ENCODE data around the gene PCBP3. TPM values are rescaled to one million over a fixed set of nuclear protein-coding genes. Genes with fewer than 3 reads are reported as not detected.

Gene PCBP3
- total RNA-seq, 1 donor = 1.1 TPM

DNA sequence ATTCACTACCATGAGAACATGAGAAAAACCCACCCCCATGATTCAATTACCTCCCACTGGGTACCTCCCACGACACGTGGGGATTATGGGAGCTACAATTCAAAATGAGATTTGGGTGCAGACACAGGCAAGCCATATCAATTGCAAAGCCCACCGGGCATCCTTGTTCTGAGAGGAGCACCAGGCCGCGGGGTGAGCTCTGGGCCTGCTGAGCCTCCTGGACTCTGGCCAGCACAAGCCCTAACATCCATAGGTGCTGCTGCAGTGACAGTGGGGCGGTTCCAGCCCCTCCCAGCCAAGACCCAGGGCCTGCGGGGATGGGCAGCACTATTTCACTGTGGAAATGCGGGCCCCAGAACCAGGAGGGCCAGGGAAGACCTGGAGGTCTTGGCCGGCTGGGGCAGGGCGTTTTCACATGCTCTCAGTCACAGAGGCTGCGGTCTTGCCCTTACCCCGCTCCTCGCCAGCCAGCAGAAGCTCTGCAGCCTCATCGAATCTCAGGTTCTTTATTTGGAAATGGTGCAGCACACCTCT lies 103.8 kb downstream of the PCBP3 start:
- H3K4me3 ChIP-seq (ENCODE audit: insufficient read depth, low read length) = no peak overlapping the region
- peaks cover 8% of the 10 kb centered on the region for H3K4me1 ChIP-seq (ENCODE audit: insufficient read depth, low read length)
- no peaks in the 10 kb centered on the region for H3K36me3 ChIP-seq (ENCODE audit: insufficient read depth, low read length)
- no peak for DNase-seq (ENCODE audit: insufficient read length, low spot score, missing footprints)
- H2AFZ ChIP-seq (ENCODE audit: low read length) = no peak overlapping the region
- H4K20me1 ChIP-seq (ENCODE audit: insufficient read depth, low read length) = no peaks in the 10 kb centered on the region
- no peaks in the 10 kb centered on the region for H3K79me2 ChIP-seq (ENCODE audit: insufficient read depth, low read length)
- peak overlapping the region; percentile 25 for H3K4me2 ChIP-seq (ENCODE audit: insufficient read depth, low read length)
- H3K27ac ChIP-seq (ENCODE audit: low read depth, low read length) = no peak overlapping the region
- H3K27me3 ChIP-seq (ENCODE audit: insufficient read depth, low read length) = peaks cover 9% of the 10 kb centered on the region
- no peaks in the 10 kb centered on the region for H3K9me3 ChIP-seq (ENCODE audit: low read depth, low read length)
- TF ChIP-seq, protein P1, sequence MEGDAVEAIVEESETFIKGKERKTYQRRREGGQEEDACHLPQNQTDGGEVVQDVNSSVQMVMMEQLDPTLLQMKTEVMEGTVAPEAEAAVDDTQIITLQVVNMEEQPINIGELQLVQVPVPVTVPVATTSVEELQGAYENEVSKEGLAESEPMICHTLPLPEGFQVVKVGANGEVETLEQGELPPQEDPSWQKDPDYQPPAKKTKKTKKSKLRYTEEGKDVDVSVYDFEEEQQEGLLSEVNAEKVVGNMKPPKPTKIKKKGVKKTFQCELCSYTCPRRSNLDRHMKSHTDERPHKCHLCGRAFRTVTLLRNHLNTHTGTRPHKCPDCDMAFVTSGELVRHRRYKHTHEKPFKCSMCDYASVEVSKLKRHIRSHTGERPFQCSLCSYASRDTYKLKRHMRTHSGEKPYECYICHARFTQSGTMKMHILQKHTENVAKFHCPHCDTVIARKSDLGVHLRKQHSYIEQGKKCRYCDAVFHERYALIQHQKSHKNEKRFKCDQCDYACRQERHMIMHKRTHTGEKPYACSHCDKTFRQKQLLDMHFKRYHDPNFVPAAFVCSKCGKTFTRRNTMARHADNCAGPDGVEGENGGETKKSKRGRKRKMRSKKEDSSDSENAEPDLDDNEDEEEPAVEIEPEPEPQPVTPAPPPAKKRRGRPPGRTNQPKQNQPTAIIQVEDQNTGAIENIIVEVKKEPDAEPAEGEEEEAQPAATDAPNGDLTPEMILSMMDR (IDR thresholded peaks at IDR 0.05; ENCODE audit: extremely low read depth, low read depth, low read length) = no peak

DNA sequence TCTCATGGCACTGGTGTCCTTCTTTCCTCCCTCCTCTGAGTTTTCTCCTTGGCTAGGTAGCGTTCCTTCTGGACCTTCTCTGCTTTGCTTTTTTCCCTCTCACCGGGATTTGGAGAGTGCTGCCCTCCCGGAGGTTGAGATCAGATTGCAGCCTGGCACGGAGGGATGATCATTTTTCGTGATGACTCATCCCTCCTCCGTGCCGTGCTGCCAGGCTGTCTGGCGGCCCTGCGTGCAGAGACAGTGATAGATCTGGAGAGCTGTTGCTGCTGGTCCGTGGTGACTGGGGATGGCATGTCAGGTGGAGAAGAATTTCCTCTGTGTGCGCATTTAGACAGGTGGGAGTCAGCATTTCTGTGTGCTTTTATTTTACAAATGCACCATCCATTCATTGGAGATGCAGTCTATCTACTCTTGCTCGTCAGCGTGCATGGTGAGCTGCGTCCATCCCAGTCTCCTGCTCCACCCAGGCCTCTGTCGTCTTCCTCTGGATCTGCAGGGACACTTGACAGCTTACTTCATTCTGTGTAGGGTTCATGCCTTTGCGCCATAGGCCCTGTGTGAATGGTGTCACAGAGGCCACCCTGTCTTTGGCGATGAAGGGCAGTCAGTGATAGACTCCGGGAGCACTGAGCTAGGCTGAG lies 104.4 kb downstream of the PCBP3 start:
- Histone ChIP-seq H3K36me3 (ENCODE audit: insufficient read depth, low read length) (no peaks in the 10 kb centered on the region), H2AFZ (ENCODE audit: low read length) (no peak overlapping the region), H4K20me1 (ENCODE audit: insufficient read depth, low read length) (no peaks in the 10 kb centered on the region), H3K4me1 (ENCODE audit: insufficient read depth, low read length) (peaks cover 8% of the 10 kb centered on the region), H3K27me3 (ENCODE audit: insufficient read depth, low read length) (peaks cover 9% of the 10 kb centered on the region), H3K79me2 (ENCODE audit: insufficient read depth, low read length) (no peaks in the 10 kb centered on the region), H3K27ac (ENCODE audit: low read depth, low read length) (no peak overlapping the region), H3K9me3 (ENCODE audit: low read depth, low read length) (no peaks in the 10 kb centered on the region), H3K4me2 (ENCODE audit: insufficient read depth, low read length) (peak overlapping the region; percentile 25), H3K4me3 (ENCODE audit: insufficient read depth, low read length) (no peak overlapping the region)
- TF ChIP-seq, protein P1 (IDR thresholded peaks at IDR 0.05; ENCODE audit: extremely low read depth, low read depth, low read length) = no peak
- peak; percentile 88 for DNase-seq (ENCODE audit: insufficient read length, low spot score, missing footprints)

DNA sequence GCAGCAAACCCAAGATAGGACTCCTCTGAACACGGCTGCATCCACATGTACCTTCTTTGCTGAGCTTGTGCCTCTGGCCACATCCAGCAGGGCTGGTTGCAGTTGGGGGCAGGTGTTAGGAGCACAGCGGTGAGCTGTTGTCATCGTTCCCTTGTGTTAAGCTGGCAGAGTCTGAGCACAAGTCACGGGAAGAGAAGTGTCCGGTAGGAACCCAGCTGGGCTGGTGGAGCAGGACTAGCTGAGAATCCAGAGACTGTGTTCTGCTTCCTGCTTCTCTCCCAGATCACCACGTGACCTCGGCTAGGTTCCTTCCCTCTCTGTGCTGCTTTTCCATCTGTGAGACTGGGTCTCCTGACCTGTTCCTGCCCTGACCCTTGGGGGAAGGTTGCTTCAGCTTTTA lies 105.1 kb downstream of the PCBP3 start:
- peaks cover 8% of the 10 kb centered on the region for H3K4me1 ChIP-seq (ENCODE audit: insufficient read depth, low read length)
- H3K4me2 ChIP-seq (ENCODE audit: insufficient read depth, low read length) = no peak overlapping the region
- H3K4me3 ChIP-seq (ENCODE audit: insufficient read depth, low read length) = no peak overlapping the region
- no peaks in the 10 kb centered on the region for H3K79me2 ChIP-seq (ENCODE audit: insufficient read depth, low read length)
- no peaks in the 10 kb centered on the region for H3K36me3 ChIP-seq (ENCODE audit: insufficient read depth, low read length)
- no peak overlapping the region for H2AFZ ChIP-seq (ENCODE audit: low read length)
- DNase-seq (ENCODE audit: insufficient read length, low spot score, missing footprints) = no peak
- H4K20me1 ChIP-seq (ENCODE audit: insufficient read depth, low read length) = no peaks in the 10 kb centered on the region
- TF ChIP-seq, protein P1 (IDR thresholded peaks at IDR 0.05; ENCODE audit: extremely low read depth, low read depth, low read length) = no peak
- no peaks in the 10 kb centered on the region for H3K9me3 ChIP-seq (ENCODE audit: low read depth, low read length)
- no peak overlapping the region for H3K27ac ChIP-seq (ENCODE audit: low read depth, low read length)
- H3K27me3 ChIP-seq (ENCODE audit: insufficient read depth, low read length) = peaks cover 7% of the 10 kb centered on the region

DNA sequence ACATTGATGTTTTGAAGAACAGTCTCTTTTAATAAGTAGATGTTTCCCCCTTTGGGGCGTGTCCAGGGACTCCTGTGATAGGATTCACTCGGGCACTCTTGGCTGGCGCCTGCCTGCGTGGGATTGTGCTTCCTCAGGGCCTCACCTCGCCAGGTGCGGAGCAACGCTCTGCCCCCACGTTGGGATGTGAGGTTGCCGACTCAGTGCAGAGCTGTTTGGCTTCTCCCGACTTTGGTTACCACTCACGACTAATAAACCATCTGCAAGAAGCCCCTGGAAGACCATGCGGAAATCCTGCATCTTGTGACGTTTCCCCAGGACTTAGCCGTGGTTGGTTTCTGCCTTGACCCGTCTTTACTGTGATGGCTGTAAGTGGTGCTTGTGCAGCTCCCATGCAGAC lies 106.4 kb downstream of the PCBP3 start:
- Histone ChIP-seq H3K27me3 (ENCODE audit: insufficient read depth, low read length) (peaks cover 7% of the 10 kb centered on the region), H3K4me2 (ENCODE audit: insufficient read depth, low read length) (no peak overlapping the region), H3K9me3 (ENCODE audit: low read depth, low read length) (no peaks in the 10 kb centered on the region), H3K36me3 (ENCODE audit: insufficient read depth, low read length) (no peaks in the 10 kb centered on the region), H3K27ac (ENCODE audit: low read depth, low read length) (no peak overlapping the region), H2AFZ (ENCODE audit: low read length) (no peak overlapping the region), H4K20me1 (ENCODE audit: insufficient read depth, low read length) (no peaks in the 10 kb centered on the region), H3K4me3 (ENCODE audit: insufficient read depth, low read length) (no peak overlapping the region), H3K4me1 (ENCODE audit: insufficient read depth, low read length) (peaks cover 8% of the 10 kb centered on the region), H3K79me2 (ENCODE audit: insufficient read depth, low read length) (no peaks in the 10 kb centered on the region)
- no peak for DNase-seq (ENCODE audit: insufficient read length, low spot score, missing footprints)
- TF ChIP-seq, protein P1 (IDR thresholded peaks at IDR 0.05; ENCODE audit: extremely low read depth, low read depth, low read length) = no peak
